Vagina (tissue), 2 donors: ENCODE data around the gene SLX1B.
"Not testable (repeated sequence)": the region's sequence is repeated elsewhere in the genome, so short reads cannot be mapped to it uniquely, and the experiment has no call there.

Experiments used
- CTCF ChIP-seq, 3 experiments: fragments of 450-650 bp in 2 of 3; fragments of 200-600 bp in 1 of 3; sonication (generic) in 1 of 3; IDR thresholded peaks; one replicate each; pipeline ENCODE4 v1.5.1; 2017 to 2019; ENCODE audit warnings: antibody characterized with exemption in 3 of 3, mild to moderate bottlenecking in 2 of 3, moderate library complexity in 2 of 3
- POLR2A ChIP-seq, 2 donors: fragments of 450-650 bp; IDR thresholded peaks; one replicate each; pipeline ENCODE4 v1.6.1; 2017; ENCODE audit warnings: antibody characterized with exemption in 2 of 2, mild to moderate bottlenecking in 2 of 2, moderate library complexity in 2 of 2

GRCh38 chr16:29465985-29466824 is 11.9 kb downstream of the SLX1B start:
- not testable (repeated sequence) for TF ChIP-seq CTCF, POLR2A (IDR thresholded peaks at IDR 0.05)
